Measurements from ENCODE around the gene HOXA6. TPM values are rescaled to one million over a fixed set of nuclear protein-coding genes. Genes with fewer than 3 reads are reported as not detected.

The HOXA6 gene
- total RNA-seq, 1 experiment from 2014 or later: 3.4 TPM

DNA sequence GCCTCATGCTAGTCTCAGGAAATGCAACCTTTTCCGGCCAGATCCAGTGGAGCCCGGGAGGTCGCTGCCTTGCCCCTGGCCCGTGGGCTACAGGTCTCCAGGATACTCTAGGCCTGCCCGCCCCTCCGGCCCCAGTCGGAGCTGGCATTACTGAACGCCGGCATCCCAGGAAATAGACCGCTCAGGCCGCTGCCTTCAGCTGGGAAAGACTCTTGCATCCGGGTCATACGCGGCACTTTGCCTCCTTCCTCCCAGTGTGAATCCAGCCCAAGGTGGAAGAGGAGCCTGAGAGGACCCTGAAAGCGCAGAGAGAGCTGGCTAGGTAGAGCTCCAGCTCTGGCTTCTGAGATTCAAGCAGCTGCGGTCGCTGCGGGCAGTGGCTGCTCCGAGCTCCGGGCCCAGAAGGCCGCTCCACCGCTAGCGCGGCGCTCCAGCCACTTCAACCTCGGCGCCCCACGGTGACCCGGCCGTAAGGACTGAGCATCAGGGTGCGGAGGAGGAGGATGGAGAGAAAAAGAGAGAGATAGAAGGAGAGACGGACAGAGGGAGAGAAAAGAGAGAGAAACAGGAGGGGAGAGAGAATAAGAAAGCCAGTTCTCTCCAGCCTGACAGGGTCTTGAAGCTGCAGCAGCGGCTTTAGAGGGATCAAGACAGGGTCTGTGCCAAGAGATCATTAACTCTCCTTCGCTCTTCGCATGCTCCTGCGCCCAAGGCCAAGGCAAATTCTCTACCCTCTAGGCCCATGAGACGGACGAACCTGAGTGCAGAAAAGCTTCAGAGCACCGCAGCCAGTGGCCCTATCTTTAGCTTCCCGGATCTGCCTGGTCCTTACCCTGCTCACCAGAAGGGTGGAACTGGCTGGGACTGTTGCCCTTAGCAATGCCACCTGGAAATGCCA is 28.3 kb upstream of the HOXA6 start:
- Histone ChIP-seq H3K79me2 (ENCODE audit: low read length) (no peaks in the 10 kb centered on the region), H3K36me3 (ENCODE audit: insufficient read depth, low read length) (no peaks in the 10 kb centered on the region), H3K4me2 (ENCODE audit: low read depth, low read length, poor library complexity, severe bottlenecking) (no peak overlapping the region), H3K27me3 (ENCODE audit: low read length) (no peaks in the 10 kb centered on the region), H3K4me1 (ENCODE audit: low read length) (no peaks in the 10 kb centered on the region; the same call in 1 of the 2 replicates), H2AFZ (ENCODE audit: low read length) (no peak overlapping the region), H3K27ac (ENCODE audit: low read length) (no peak overlapping the region), H3K9ac (ENCODE audit: low read length) (no peak overlapping the region), H3K9me2 (replicated peaks; ENCODE audit: insufficient read depth, low read length) (no peaks in the 10 kb centered on the region), H4K20me1 (ENCODE audit: insufficient read depth, low read depth, low read length) (no peaks in the 10 kb centered on the region), H3K9me3 (ENCODE audit: low read length) (no peaks in the 10 kb centered on the region), H3K4me3 (ENCODE audit: low read length) (no peak overlapping the region)
- no peak for DNase-seq

- no peaks in the 10 kb centered on the region for H4K20me1 ChIP-seq (ENCODE audit: insufficient read depth, low read depth, low read length)
- no peak overlapping the region for H3K27ac ChIP-seq (ENCODE audit: low read length)
- no peaks in the 10 kb centered on the region; the same call in 1 of the 2 replicates for H3K4me1 ChIP-seq (ENCODE audit: low read length)
- H3K79me2 ChIP-seq (ENCODE audit: low read length): no peaks in the 10 kb centered on the region
- no peaks in the 10 kb centered on the region for H3K36me3 ChIP-seq (ENCODE audit: insufficient read depth, low read length)
- DNase-seq: no peak
- H3K9me2 ChIP-seq (replicated peaks; ENCODE audit: insufficient read depth, low read length): no peaks in the 10 kb centered on the region
- H3K9ac ChIP-seq (ENCODE audit: low read length): no peak overlapping the region
- H3K27me3 ChIP-seq (ENCODE audit: low read length): no peaks in the 10 kb centered on the region
- no peaks in the 10 kb centered on the region for H3K9me3 ChIP-seq (ENCODE audit: low read length)
- no peak overlapping the region for H2AFZ ChIP-seq (ENCODE audit: low read length)
- no peak overlapping the region for H3K4me3 ChIP-seq (ENCODE audit: low read length)
- H3K4me2 ChIP-seq (ENCODE audit: low read depth, low read length, poor library complexity, severe bottlenecking): no peak overlapping the region
Measured at GRCh38 chr7:27174874-27175625, 27.5 kb upstream of the HOXA6 start.

DNA sequence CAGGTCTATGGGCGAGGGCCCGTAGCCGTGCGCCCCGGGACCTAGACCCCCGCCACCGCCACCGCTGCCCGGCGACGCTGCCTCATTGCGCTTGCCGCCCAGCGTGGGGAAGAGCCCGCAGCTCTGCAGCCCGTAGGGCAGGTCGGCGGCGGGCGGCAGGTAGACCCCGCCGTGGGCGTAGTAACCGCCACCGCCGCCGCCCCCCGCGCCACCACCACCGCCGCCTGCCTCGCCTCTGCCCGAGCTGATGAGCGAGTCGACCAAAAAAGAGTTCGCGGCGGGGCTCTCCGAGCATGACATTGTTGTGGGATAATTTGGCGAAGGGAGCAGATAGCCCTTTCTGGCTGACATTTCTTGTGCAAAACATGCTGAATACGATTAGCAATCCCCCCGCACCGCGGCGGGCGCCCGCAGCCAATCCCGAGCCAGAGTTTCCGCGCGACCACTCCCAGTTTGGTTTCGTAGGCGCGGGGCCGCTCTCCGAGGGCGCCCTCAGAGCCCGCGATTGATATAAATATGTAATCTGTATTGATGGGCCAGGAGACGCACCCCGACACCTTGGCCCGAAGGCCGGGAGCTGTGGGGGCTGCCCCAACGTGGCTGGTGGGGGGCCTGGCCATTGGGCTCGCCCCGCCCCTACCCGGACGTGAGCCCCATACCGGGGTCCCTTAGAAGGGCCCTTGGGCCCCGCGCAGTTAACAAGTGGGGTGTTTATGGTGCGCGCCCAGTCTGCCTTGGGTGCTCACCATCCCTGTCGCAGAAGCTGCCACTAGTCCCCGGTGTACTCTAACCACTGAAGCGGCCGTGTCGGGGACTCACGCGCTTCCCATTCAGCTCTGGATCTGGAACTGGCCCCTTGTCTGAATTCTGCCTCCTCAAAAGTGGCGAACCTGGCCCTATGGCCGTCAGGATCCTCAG is 26.6 kb upstream of the HOXA6 start, which contains the start of gene HOXA10:
HOXA10 (minus strand) TSS at position 365 of the 918 bp plus-strand sequence; CDS start at position 351, 14 bp downstream.
- H3K27me3 ChIP-seq (ENCODE audit: low read length): no peaks in the 10 kb centered on the region
- no peak for DNase-seq
- no peaks in the 10 kb centered on the region for H3K79me2 ChIP-seq (ENCODE audit: low read length)
- H3K9ac ChIP-seq (ENCODE audit: low read length): no peak within 1 kb of the TSS
- H3K9me2 ChIP-seq (replicated peaks; ENCODE audit: insufficient read depth, low read length): no peaks in the 10 kb centered on the region
- no peaks in the 10 kb centered on the region for H3K9me3 ChIP-seq (ENCODE audit: low read length)
- no peaks in the 10 kb centered on the region for H4K20me1 ChIP-seq (ENCODE audit: insufficient read depth, low read depth, low read length)
- no peak within 1 kb of the TSS for H2AFZ ChIP-seq (ENCODE audit: low read length)
- no peak within 1 kb of the TSS for H3K4me2 ChIP-seq (ENCODE audit: low read depth, low read length, poor library complexity, severe bottlenecking)
- H3K4me3 ChIP-seq (ENCODE audit: low read length): no peak within 1 kb of the TSS
- H3K27ac ChIP-seq (ENCODE audit: low read length): no peak within 1 kb of the TSS
- H3K36me3 ChIP-seq (ENCODE audit: insufficient read depth, low read length): no peaks in the 10 kb centered on the region
- no peaks in the 10 kb centered on the region for H3K4me1 ChIP-seq (ENCODE audit: low read length)

DNA sequence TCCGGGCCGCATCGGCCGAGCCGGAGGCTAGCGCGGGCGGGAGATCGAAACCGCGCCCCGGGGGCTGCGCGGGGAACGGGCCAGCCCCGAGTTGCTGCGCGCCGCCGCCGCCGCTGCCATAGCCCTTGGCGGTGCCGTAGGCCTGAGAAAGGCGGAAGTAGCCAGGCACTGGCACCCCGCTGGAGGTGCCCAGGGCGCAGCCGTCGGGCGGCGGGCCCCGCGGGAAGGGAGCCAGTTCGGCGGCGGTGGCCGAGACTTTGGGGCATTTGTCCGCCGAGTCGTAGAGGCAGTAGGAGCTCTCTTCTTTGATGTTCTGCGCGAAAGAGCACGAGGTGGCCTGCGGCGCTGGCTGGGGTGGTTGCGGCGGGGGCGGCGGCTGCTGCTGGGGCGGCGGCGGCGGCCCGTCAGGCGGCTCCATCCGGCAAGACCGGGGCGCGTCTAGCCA is 26.0 kb upstream of the HOXA6 start:
- Histone ChIP-seq H3K4me2 (ENCODE audit: low read depth, low read length, poor library complexity, severe bottlenecking) (no peak overlapping the region), H3K4me1 (ENCODE audit: low read length) (no peaks in the 10 kb centered on the region), H3K79me2 (ENCODE audit: low read length) (no peaks in the 10 kb centered on the region), H2AFZ (ENCODE audit: low read length) (no peak overlapping the region), H3K4me3 (ENCODE audit: low read length) (no peak overlapping the region), H3K9me2 (replicated peaks; ENCODE audit: insufficient read depth, low read length) (no peaks in the 10 kb centered on the region), H4K20me1 (ENCODE audit: insufficient read depth, low read depth, low read length) (no peaks in the 10 kb centered on the region), H3K27ac (ENCODE audit: low read length) (no peak overlapping the region), H3K9me3 (ENCODE audit: low read length) (no peaks in the 10 kb centered on the region), H3K9ac (ENCODE audit: low read length) (no peak overlapping the region), H3K36me3 (ENCODE audit: insufficient read depth, low read length) (no peaks in the 10 kb centered on the region), H3K27me3 (ENCODE audit: low read length) (no peaks in the 10 kb centered on the region)
- DNase-seq: no peak

DNA sequence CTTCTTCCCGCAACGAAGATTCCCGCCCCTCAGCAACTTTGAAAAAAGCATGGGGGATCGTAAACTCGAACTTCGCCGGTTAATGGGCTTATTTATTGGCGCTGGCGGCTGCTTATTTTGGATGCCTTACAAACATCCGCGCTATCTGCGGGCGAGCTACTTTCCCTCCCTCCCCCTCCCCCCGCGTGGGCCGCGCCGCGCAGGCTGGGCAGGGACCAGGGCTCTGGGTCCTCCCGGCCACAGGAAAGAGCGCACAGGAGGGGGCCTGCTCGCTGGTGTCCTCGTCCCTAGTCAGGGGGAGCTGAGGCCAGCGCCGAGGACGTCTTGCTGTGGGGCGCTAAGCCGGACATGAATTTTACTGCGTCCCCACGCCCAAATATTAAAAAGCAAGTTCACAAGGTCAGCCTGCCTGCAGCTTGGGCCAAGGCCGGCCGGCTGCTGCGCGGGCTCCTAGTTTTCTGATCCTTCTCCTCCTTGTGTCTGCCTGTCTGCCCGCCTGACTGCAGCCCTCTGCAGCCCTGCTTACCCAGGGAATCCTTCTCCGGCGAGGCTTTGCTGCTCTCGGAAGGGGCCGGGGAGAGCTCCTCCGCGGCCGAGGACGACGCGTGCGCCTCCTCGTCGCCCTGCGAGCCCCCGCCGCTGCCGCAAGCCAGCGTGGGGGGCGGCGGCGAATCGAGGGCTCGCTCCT is 25.4 kb upstream of the HOXA6 start:
- H2AFZ ChIP-seq (ENCODE audit: low read length): no peak overlapping the region
- DNase-seq: no peak
- no peak overlapping the region for H3K9ac ChIP-seq (ENCODE audit: low read length)
- no peak overlapping the region for H3K4me3 ChIP-seq (ENCODE audit: low read length)
- no peaks in the 10 kb centered on the region for H3K9me3 ChIP-seq (ENCODE audit: low read length)
- H4K20me1 ChIP-seq (ENCODE audit: insufficient read depth, low read depth, low read length): no peaks in the 10 kb centered on the region
- no peak overlapping the region for H3K27ac ChIP-seq (ENCODE audit: low read length)
- H3K79me2 ChIP-seq (ENCODE audit: low read length): no peaks in the 10 kb centered on the region
- no peaks in the 10 kb centered on the region for H3K4me1 ChIP-seq (ENCODE audit: low read length)
- no peaks in the 10 kb centered on the region for H3K27me3 ChIP-seq (ENCODE audit: low read length)
- no peaks in the 10 kb centered on the region for H3K36me3 ChIP-seq (ENCODE audit: insufficient read depth, low read length)
- no peaks in the 10 kb centered on the region for H3K9me2 ChIP-seq (replicated peaks; ENCODE audit: insufficient read depth, low read length)
- no peak overlapping the region for H3K4me2 ChIP-seq (ENCODE audit: low read depth, low read length, poor library complexity, severe bottlenecking)

- Histone ChIP-seq H3K27me3 (ENCODE audit: low read length) (no peaks in the 10 kb centered on the region), H3K27ac (ENCODE audit: low read length) (no peak overlapping the region), H4K20me1 (ENCODE audit: insufficient read depth, low read depth, low read length) (no peaks in the 10 kb centered on the region), H3K79me2 (ENCODE audit: low read length) (no peaks in the 10 kb centered on the region), H3K4me3 (ENCODE audit: low read length) (no peak overlapping the region), H3K9me2 (replicated peaks; ENCODE audit: insufficient read depth, low read length) (no peaks in the 10 kb centered on the region), H3K4me2 (ENCODE audit: low read depth, low read length, poor library complexity, severe bottlenecking) (no peak overlapping the region), H3K9ac (ENCODE audit: low read length) (no peak overlapping the region), H3K36me3 (ENCODE audit: insufficient read depth, low read length) (no peaks in the 10 kb centered on the region), H3K9me3 (ENCODE audit: low read length) (no peaks in the 10 kb centered on the region), H2AFZ (ENCODE audit: low read length) (no peak overlapping the region), H3K4me1 (ENCODE audit: low read length) (no peaks in the 10 kb centered on the region)
- no peak for DNase-seq
Measured at GRCh38 chr7:27172315-27172774, 24.8 kb upstream of the HOXA6 start.

- DNase-seq: no peak
- no peak overlapping the region for H2AFZ ChIP-seq (ENCODE audit: low read length)
- H3K27ac ChIP-seq (ENCODE audit: low read length): no peak overlapping the region
- H3K9me3 ChIP-seq (ENCODE audit: low read length): no peaks in the 10 kb centered on the region
- H3K79me2 ChIP-seq (ENCODE audit: low read length): no peaks in the 10 kb centered on the region
- H3K4me2 ChIP-seq (ENCODE audit: low read depth, low read length, poor library complexity, severe bottlenecking): no peak overlapping the region
- no peaks in the 10 kb centered on the region for H3K27me3 ChIP-seq (ENCODE audit: low read length)
- H3K4me1 ChIP-seq (ENCODE audit: low read length): no peaks in the 10 kb centered on the region
- H3K4me3 ChIP-seq (ENCODE audit: low read length): no peak overlapping the region
- no peaks in the 10 kb centered on the region for H3K9me2 ChIP-seq (replicated peaks; ENCODE audit: insufficient read depth, low read length)
- H3K36me3 ChIP-seq (ENCODE audit: insufficient read depth, low read length): no peaks in the 10 kb centered on the region
- no peak overlapping the region for H3K9ac ChIP-seq (ENCODE audit: low read length)
- no peaks in the 10 kb centered on the region for H4K20me1 ChIP-seq (ENCODE audit: insufficient read depth, low read depth, low read length)
Measured at GRCh38 chr7:27171637-27172314, 24.2 kb upstream of the HOXA6 start.
